MCF 10A (cell line): Measurements from ENCODE around the gene SLC34A1. TPM values are rescaled to one million over a fixed set of nuclear protein-coding genes. Genes with fewer than 3 reads are reported as not detected.

Experiments used
- BruUV-seq: library from RNA; stranded (reverse); fragments of 400-500 nt; replicated peaks from 2 replicates; lab custom pipeline; 2021; lab: Mats Ljungman, UMichigan
- CTCF ChIA-PET: fragments of 300-600 bp; sonication (Branson Sonifier 250); formaldehyde crosslinking; extraction: SDS; loops from one replicate; lab custom pipeline; 2021; ENCODE audit warnings: antibody characterized with exemption, inconsistent platforms; lab: Yijun Ruan, JAX
- POLR2A ChIA-PET: fragments of 300-600, 350-650 bp; sonication (Branson Sonifier 250); formaldehyde crosslinking; extraction: SDS; loops from one replicate; lab custom pipeline; 2020; ENCODE audit warnings: antibody characterized with exemption, inconsistent platforms; lab: Yijun Ruan, JAX
- DNase-seq: peaks from one replicate; pipeline ENCODE4 v3.0.0-alpha.2; 2018; ENCODE audit not compliant: unreplicated experiment
- H3K27ac Mint-ChIP-seq: one replicate; pipeline ENCODE4 v1.8.0; 2022; ENCODE audit warnings: mild to moderate bottlenecking, low read depth, mixed read lengths; ENCODE audit not compliant: unreplicated experiment
- H3K27me3 Mint-ChIP-seq: one replicate; pipeline ENCODE4 v1.8.0; 2022; ENCODE audit warnings: mixed read lengths; ENCODE audit not compliant: insufficient read depth, unreplicated experiment
- H3K36me3 Mint-ChIP-seq: one replicate; pipeline ENCODE4 v1.8.0; 2022; ENCODE audit warnings: mild to moderate bottlenecking, moderate library complexity, mixed read lengths; ENCODE audit not compliant: insufficient read depth, unreplicated experiment
- H3K4me1 Mint-ChIP-seq: one replicate; pipeline ENCODE4 v1.8.0; 2022; ENCODE audit warnings: mixed read lengths; ENCODE audit not compliant: insufficient read depth, unreplicated experiment
- H3K4me3 Mint-ChIP-seq: one replicate; pipeline ENCODE4 v1.8.0; 2022; ENCODE audit warnings: mild to moderate bottlenecking, moderate library complexity, mixed read lengths; ENCODE audit not compliant: unreplicated experiment
- H3K9me3 Mint-ChIP-seq: one replicate; pipeline ENCODE4 v1.8.0; 2022; ENCODE audit warnings: mixed read lengths; ENCODE audit not compliant: unreplicated experiment
- CTCF ChIP-seq: fragments of 200-600 bp; IDR thresholded peaks from one replicate; pipeline ENCODE4 v1.8.0; 2022; ENCODE audit warnings: antibody characterized with exemption, mild to moderate bottlenecking; ENCODE audit not compliant: unreplicated experiment
- intact Hi-C: fragments of 100-400 bp; cut with micrococcal nuclease; formaldehyde crosslinking; loops from 2 replicates; pipeline ENCODE4 v1.14.1; 2022
- total RNA-seq: library from RNA; stranded (reverse); gene quantifications from 2 replicates; pipeline ENCODE4 v1.2.3, GENCODE V29; 2022

Gene SLC34A1
- total RNA-seq, 1 experiment from 2014 or later: not detected

- H3K27me3 Mint-ChIP-seq: no peaks in the 10 kb centered on the region
- H3K36me3 Mint-ChIP-seq: peaks cover 46% of the 10 kb centered on the region
- no peak for TF ChIP-seq CTCF
- DNase-seq: no peak
- no TSS peak for BruUV-seq
- peak overlapping the region; percentile 19 for H3K4me3 Mint-ChIP-seq
- ChIA-PET POLR2A (interaction anchor here (5.6 to 17.7 kb wide), 2 partner anchors 11 to 16 kb away, joined by 44 to 217 read pairs; partner anchors contain the start of gene GRK6), CTCF (interaction anchor here (0.5 to 5.2 kb wide), 6 partner anchors 11 to 155 kb away, joined by 3 to 54 read pairs (median 24); partner anchors contain the start of gene GRK6)
- intact Hi-C loops: no loop called here
- H3K9me3 Mint-ChIP-seq: no peaks in the 10 kb centered on the region
- H3K4me1 Mint-ChIP-seq: peaks cover 21% of the 10 kb centered on the region
- H3K27ac Mint-ChIP-seq: peak overlapping the region; percentile 37
Observed at GRCh38 chr5:177444106-177445051, 60.1 kb downstream of the SLC34A1 start.

GRCh38 chr5:177445052-177445916 is 61.0 kb downstream of the SLC34A1 start:
- intact Hi-C loops: no loop called here
- TF ChIP-seq CTCF: no peak
- Mint-ChIP-seq H3K4me1 (peaks cover 21% of the 10 kb centered on the region), H3K4me3 (peak overlapping the region; percentile 75), H3K9me3 (no peaks in the 10 kb centered on the region), H3K27ac (peak overlapping the region; percentile 37), H3K27me3 (no peaks in the 10 kb centered on the region), H3K36me3 (peaks cover 38% of the 10 kb centered on the region)
- BruUV-seq: TSS peak; percentile 31
- ChIA-PET CTCF (interaction anchor here (0.5 to 13.2 kb wide), 9 partner anchors 10 to 136 kb away, joined by 3 to 277 read pairs (median 23); partner anchors contain the start of genes GRK6 and PFN3), POLR2A (interaction anchor here (0.9 to 17.7 kb wide), 5 partner anchors 8 to 55 kb away, joined by 3 to 217 read pairs (median 44); partner anchors contain the start of genes GRK6 and PFN3)
- DNase-seq: no peak

- CTCF ChIA-PET: interaction anchor here (0.5 to 13.2 kb wide), 10 partner anchors 10 to 674 kb away, joined by 3 to 277 read pairs (median 6); partner anchors contain the start of genes GRK6 and PFN3
- H3K27ac Mint-ChIP-seq: no peak overlapping the region
- no peaks in the 10 kb centered on the region for H3K27me3 Mint-ChIP-seq
- BruUV-seq: no TSS peak
- POLR2A ChIA-PET: interaction anchor here (0.9 to 17.7 kb wide), 6 partner anchors 9 to 55 kb away, joined by 3 to 217 read pairs (median 24); partner anchors contain the start of genes GRK6 and PFN3
- peaks cover 42% of the 10 kb centered on the region for H3K36me3 Mint-ChIP-seq
- DNase-seq: no peak
- intact Hi-C loops: no loop called here
- H3K9me3 Mint-ChIP-seq: no peaks in the 10 kb centered on the region
- H3K4me1 Mint-ChIP-seq: peaks cover 21% of the 10 kb centered on the region
- TF ChIP-seq CTCF: no peak
- H3K4me3 Mint-ChIP-seq: peak overlapping the region; percentile 75
Observed at GRCh38 chr5:177445917-177446199, 61.6 kb downstream of the SLC34A1 start.
